Stimulated activated effector memory CD8-positive, alpha-beta T cell treated with anti-CD3 and anti-CD28 coated beads, Interleukin-12 subunit alpha, Interleukin-12 subunit beta, amount 100 ng/mL, for 72 hours (primary cell): Measurements from ENCODE around the gene MYBPC2.

Experiments
- ATAC-seq: fragments of 150-1000 bp; cut with Tn5 transposase; 2 replicates; pipeline ENCODE4 v1.10.0; 2021
- DNase-seq, 2 donors: peaks; one replicate each; pipeline ENCODE4 v3.0.0; 2021 to 2022; ENCODE audit warnings: low spot score in 2 of 2
- H3K27ac Mint-ChIP-seq: one replicate; pipeline ENCODE4 v1.8.0; 2022; ENCODE audit warnings: mild to moderate bottlenecking, mixed read lengths
- H3K36me3 Mint-ChIP-seq: one replicate; pipeline ENCODE4 v1.8.0; 2022; ENCODE audit warnings: mild to moderate bottlenecking, mixed read lengths
- H3K4me1 Mint-ChIP-seq: one replicate; pipeline ENCODE4 v1.8.0; 2022; ENCODE audit warnings: mixed read lengths
- H3K4me3 Mint-ChIP-seq: one replicate; pipeline ENCODE4 v1.8.0; 2022; ENCODE audit warnings: mild to moderate bottlenecking, mixed read lengths
- H3K9me3 Mint-ChIP-seq: one replicate; pipeline ENCODE4 v1.8.0; 2022; ENCODE audit warnings: mixed read lengths

The MYBPC2 gene

DNA sequence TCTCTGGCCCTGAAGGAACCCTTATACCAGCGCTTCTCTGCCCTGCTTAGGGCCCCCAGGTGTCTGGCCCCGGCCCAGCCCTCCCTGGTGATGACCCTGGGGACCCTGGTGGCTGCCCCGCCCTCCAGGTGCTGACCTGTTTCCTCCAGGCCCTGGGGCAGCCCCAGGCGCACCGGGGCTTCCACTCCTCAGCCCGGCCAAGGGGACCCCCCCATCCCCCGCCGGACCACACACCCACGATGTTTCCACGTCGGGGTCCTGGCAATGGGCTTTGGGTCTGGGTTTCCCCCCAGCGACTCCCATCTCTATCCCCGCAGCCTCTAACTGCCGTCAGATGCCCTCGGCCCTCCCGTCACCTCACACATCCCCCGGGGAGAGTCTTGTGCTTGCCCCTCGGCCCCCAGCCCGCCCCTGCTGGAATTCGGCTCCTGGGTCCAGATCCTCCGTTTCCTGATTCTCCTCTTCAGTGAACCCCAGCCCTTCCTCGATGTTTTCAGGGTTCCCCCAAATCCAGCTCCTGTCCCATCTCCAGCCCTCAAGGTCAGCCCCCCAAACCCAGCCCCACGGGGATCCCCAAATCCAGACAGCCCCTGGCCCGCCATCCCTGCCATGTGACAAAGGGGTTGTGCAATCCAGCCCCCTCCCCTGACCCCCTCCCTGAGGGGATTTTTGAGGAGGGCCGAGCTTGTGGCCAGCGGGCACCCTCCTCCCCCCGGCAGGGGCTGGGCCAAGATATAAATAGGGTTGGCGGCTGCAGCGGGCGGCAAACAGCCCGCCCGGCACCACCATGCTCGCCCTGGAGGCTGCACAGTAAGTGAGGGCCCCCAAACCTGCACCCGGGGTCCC, 14.3 kb upstream of the MYBPC2 start, which contains the start of gene SPIB:
Gene SPIB, plus strand, starts transcription at position 763 of the 846 bp plus-strand sequence. Its CDS starts 25 bp downstream, at position 788.
- ATAC-seq (peak; percentile 27), DNase-seq (no peak)
- Mint-ChIP-seq H3K36me3 (peaks cover 17% of the 10 kb centered on the region), H3K4me1 (peaks cover 26% of the 10 kb centered on the region), H3K4me3 (peak within 1 kb of the TSS; percentile 41), H3K27ac (peak within 1 kb of the TSS; percentile 35), H3K9me3 (no peaks in the 10 kb centered on the region)

DNA sequence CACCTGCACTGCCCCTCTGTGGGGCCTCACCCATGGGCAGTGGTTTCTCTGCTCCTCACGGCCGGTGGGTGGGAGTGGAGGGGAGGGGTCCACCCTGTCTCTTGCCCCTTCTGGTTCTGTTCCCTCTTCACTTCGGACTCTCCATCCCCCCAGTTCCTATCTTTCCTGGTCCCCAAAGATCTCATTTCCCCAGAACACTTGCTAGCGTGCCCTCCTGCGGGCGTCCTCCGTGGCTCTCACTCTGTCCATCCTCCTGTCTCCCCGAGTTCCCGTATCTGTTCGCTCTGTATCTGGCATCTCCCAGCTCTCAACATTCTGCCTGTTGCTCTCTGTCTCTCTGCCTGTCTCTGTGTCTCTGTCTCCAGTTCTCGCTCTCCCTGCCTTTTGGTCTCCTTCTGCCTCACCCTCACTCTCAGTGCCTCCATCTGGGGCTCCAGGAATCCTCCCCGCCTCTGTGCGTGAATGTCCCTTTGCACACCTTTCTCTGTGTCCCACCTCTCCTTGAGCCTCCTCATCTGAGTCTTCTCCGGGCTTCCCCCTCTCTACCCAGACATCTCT, 13.6 kb upstream of the MYBPC2 start:
- Mint-ChIP-seq H3K4me3 (peak overlapping the region; percentile 41), H3K36me3 (peaks cover 17% of the 10 kb centered on the region), H3K27ac (peak overlapping the region; percentile 35), H3K4me1 (peaks cover 26% of the 10 kb centered on the region), H3K9me3 (no peaks in the 10 kb centered on the region)
- ATAC-seq: no peak
- DNase-seq: no peak

DNA sequence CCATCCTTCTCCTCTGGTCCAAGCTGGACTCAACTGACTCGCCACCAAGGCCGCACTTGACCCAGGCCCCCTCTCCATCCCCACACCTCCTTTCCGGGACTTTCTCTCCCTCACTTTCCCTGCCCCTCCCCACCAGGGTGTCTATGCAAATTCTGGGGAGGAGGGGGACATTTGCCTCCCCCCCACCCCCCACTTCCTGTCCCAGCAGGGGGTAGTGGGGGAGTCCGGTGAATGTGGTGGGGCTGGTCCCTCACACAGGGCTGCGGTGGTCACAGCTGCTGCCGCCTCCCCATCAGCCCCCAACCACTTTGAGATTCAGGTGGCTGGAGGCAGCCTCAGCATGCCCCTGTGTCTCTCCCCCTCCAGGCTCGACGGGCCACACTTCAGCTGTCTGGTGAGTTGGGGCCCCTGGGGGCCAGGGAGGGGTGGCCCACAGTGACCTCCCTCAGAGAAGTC, 13.1 kb upstream of the MYBPC2 start:
- Mint-ChIP-seq H3K9me3 (no peaks in the 10 kb centered on the region), H3K36me3 (peaks cover 14% of the 10 kb centered on the region), H3K4me1 (peaks cover 24% of the 10 kb centered on the region), H3K4me3 (peak overlapping the region; percentile 41), H3K27ac (peak overlapping the region; percentile 35)
- DNase-seq: no peak
- ATAC-seq: no peak

DNA sequence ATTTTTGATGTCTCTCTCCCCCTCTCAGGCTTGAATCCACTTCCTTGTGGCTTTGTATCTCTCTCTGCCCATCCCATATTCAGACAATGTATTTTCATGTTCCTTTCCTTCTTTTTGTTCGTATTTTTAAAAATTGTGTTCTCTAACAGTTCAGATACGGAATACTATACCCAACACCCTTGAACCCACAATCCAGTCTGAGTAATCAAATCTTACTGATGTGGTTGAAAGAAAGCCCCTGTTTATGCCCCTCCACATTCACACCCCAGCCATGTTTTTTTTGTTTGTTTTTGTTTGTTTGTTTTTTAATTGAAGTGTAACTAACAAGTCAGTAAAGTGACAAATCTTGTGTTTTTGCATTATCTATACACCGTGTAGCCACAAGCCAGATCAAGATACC, 12.6 kb upstream of the MYBPC2 start:
- Mint-ChIP-seq H3K4me3 (peak overlapping the region; percentile 41), H3K27ac (peak overlapping the region; percentile 35), H3K9me3 (no peaks in the 10 kb centered on the region), H3K4me1 (peaks cover 18% of the 10 kb centered on the region), H3K36me3 (peaks cover 9% of the 10 kb centered on the region)
- no peak for DNase-seq
- no peak for ATAC-seq

DNA sequence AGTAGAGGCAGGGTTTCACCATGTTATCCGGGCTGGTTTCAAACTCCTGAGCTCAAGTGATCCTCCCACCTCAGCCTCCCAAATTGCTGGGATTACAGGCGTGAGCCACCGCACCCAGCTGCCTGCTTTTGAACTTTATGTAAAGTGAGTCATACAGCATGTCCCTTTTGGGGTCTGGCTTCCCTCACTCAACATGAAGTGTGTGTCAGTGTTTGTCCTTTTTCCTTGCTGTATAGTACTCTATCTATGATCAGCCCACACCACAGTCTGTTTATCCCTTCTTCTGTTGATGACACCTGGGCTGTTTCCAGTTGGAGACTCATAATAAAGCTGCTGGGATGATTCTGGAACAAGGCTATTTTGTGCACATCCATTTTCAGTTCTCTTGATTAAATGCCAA, 11.9 kb upstream of the MYBPC2 start:
- no peak overlapping the region for H3K27ac Mint-ChIP-seq
- ATAC-seq (no peak), DNase-seq (no peak)
- H3K4me1 Mint-ChIP-seq: peaks cover 18% of the 10 kb centered on the region
- H3K4me3 Mint-ChIP-seq: peak overlapping the region; percentile 41
- H3K9me3 Mint-ChIP-seq: no peaks in the 10 kb centered on the region
- H3K36me3 Mint-ChIP-seq: peaks cover 5% of the 10 kb centered on the region

DNA sequence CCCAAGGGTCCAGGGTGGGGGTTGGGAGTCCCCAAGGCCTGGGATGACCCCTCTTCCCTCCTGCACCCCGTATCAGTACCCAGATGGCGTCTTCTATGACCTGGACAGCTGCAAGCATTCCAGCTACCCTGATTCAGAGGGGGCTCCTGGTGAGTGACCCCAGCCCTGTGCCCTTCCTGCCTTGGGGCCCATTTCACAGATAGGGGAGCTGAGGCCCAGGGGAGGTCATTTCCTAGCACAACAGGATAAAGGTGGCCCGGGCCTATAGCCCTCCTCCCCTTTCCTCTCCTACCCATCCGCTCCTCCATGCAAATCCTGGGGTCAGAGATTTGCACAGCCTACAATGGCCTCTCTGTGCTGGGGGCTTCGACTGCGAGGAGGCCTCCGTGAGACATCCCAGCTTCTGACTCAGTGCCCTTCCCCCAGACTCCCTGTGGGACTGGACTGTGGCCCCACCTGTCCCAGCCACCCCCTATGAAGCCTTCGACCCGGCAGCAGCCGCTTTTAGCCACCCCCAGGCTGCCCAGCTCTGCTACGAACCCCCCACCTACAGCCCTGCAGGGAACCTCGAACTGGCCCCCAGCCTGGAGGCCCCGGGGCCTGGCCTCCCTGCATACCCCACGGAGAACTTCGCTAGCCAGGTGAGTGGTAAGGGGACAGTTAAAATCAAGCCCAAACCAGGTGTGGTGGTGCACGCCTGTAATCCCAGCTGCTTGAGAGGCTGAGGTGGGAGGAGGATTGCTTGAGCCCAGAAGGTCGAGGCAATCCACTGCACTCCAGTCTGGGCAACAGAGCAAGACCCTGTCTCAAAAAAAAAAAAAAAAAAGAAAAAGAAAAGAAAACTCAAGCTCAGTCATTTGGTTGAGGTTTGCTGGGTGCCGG, 10.1 kb upstream of the MYBPC2 start:
- H3K27ac Mint-ChIP-seq: peak overlapping the region; percentile 19
- ATAC-seq: no peak
- H3K36me3 Mint-ChIP-seq: no peaks in the 10 kb centered on the region
- H3K4me1 Mint-ChIP-seq: peaks cover 18% of the 10 kb centered on the region
- H3K4me3 Mint-ChIP-seq: no peak overlapping the region
- no peak for DNase-seq
- no peaks in the 10 kb centered on the region for H3K9me3 Mint-ChIP-seq

DNA sequence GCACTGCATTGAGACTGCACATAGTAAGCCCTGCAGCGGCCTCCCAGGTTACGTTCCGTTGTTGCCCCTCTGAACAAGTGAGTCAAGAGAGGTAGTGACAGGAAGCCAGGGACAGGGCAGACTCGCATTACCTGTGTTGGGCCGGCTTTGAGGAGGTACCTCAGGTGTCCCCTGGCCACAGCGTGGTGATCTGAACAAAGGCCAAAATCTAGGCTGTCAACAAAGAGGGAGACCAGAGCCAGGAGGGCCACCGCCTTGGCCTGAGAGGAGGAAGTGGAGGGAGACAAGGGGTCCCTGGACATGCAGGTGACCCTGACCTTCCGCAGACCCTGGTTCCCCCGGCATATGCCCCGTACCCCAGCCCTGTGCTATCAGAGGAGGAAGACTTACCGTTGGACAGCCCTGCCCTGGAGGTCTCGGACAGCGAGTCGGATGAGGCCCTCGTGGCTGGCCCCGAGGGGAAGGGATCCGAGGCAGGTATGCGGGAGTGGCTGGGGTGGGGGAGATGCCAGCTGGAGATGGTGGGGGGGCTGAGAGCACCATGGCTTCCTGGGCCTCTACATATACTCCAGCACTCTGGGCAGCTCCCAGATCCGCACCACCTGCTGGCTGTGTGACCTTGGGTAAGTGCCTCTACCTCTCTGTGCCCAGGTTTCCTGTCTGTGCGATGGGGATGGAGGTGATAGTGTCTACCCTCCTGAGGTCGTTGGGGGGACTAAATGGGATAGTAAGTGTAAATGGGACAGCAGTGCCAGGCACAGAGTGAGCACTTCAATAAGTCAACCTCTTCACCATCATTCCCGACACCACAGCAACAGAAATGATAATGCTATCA, 9.2 kb upstream of the MYBPC2 start:
- H3K9me3 Mint-ChIP-seq: no peaks in the 10 kb centered on the region
- no peak overlapping the region for H3K27ac Mint-ChIP-seq
- no peak for ATAC-seq
- H3K4me1 Mint-ChIP-seq: peaks cover 18% of the 10 kb centered on the region
- no peaks in the 10 kb centered on the region for H3K36me3 Mint-ChIP-seq
- no peak for DNase-seq
- no peak overlapping the region for H3K4me3 Mint-ChIP-seq

DNA sequence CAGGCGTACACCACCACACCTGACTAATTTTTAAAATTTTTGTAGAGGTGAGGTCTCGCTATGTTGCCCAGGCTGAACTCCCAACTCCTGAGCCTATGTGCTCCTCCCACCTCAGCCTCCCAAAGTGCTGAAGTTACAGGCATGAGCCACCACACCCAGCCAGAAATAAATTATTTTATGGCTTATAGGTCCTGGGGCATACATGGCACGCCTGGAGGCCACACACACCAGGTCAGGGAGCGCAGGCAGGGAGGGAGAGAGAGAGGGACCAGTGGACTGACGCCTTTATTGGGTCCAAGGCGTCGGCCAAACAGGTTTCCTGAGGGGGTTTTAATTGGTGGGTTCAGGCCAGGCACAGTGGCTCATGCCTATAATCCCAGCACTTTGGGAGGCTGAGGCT, 7.1 kb upstream of the MYBPC2 start:
- Mint-ChIP-seq H3K36me3 (no peaks in the 10 kb centered on the region), H3K27ac (no peak overlapping the region), H3K9me3 (no peaks in the 10 kb centered on the region), H3K4me1 (peaks cover 2% of the 10 kb centered on the region), H3K4me3 (no peak overlapping the region)
- ATAC-seq (no peak), DNase-seq (no peak)

DNA sequence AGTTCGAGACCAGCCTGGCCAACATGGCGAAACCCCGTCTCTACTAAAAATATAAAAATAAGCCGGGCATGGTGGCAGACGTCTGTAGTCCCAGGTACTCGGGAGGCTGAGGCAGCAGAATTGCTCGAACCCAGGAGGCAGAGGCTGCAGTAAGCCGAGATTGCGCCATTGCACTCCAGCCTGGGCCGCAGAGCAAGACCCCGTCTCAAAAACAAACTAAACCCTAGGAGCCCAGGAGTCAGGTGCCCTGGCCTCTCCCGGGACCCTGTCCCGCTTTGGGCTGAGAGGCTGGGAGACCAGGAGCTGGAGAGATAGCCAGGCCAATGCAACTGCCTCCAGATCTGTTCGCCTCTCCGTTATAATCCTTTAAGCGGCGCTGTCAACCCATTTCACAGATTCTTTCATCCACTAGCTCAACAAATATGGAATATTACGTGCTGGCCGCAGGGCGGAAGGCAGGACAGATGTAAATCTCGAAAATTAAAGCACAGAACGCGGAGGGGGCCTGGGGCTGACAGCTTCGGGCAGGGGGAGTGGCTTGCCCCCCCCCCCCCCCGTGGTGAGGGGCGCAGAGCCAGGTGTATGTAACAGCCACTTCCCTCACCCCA, 5.3 kb upstream of the MYBPC2 start:
- H3K4me3 Mint-ChIP-seq: no peak overlapping the region
- DNase-seq (no peak), ATAC-seq (no peak)
- peaks cover 15% of the 10 kb centered on the region for H3K4me1 Mint-ChIP-seq
- no peaks in the 10 kb centered on the region for H3K36me3 Mint-ChIP-seq
- H3K27ac Mint-ChIP-seq: no peak overlapping the region
- no peaks in the 10 kb centered on the region for H3K9me3 Mint-ChIP-seq

DNA sequence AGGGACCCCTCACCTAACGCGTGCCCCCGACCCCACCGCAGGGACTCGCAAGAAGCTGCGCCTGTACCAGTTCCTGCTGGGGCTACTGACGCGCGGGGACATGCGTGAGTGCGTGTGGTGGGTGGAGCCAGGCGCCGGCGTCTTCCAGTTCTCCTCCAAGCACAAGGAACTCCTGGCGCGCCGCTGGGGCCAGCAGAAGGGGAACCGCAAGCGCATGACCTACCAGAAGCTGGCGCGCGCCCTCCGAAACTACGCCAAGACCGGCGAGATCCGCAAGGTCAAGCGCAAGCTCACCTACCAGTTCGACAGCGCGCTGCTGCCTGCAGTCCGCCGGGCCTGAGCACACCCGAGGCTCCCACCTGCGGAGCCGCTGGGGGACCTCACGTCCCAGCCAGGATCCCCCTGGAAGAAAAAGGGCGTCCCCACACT, 4.7 kb upstream of the MYBPC2 start:
- no peak for ATAC-seq
- peaks cover 2% of the 10 kb centered on the region for H3K36me3 Mint-ChIP-seq
- no peak overlapping the region for H3K4me3 Mint-ChIP-seq
- no peak for DNase-seq
- H3K4me1 Mint-ChIP-seq: peaks cover 21% of the 10 kb centered on the region
- H3K9me3 Mint-ChIP-seq: no peaks in the 10 kb centered on the region
- H3K27ac Mint-ChIP-seq: no peak overlapping the region

DNA sequence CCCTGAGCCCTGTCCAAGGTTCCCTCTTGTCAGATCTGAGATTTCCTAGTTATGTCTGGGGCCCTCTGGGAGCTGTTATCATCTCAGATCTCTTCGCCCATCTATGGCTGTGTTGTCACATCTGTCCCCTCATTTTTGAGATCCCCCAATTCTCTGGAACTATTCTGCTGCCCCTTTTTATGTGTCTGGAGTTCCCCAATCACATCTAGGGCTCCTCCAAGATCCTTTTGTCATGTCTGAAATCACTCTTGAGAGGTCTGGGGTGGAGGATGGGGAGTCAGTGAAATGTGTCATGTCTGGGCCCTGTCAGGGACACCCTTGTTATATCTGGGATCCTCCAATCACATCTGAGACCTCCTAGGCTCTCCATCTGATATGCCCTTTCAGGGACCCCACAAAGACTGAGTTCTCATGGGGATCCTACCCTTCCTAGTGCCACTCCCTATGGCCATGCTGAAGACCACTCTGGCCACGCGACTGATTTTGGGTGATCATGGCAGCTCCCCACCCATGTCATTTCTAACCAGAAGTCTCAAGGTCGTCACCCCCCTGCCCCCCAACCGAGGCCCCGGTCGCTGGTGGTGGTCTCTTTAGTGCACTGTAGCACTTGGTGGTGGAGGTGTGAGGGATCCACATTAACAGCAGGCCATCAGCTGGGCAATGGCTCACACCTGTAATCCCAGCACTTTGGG, 3.8 kb upstream of the MYBPC2 start:
- no peak overlapping the region for H3K4me3 Mint-ChIP-seq
- no peak overlapping the region for H3K27ac Mint-ChIP-seq
- no peaks in the 10 kb centered on the region for H3K9me3 Mint-ChIP-seq
- H3K4me1 Mint-ChIP-seq: peaks cover 22% of the 10 kb centered on the region
- ATAC-seq (no peak), DNase-seq (no peak)
- peaks cover 4% of the 10 kb centered on the region for H3K36me3 Mint-ChIP-seq

DNA sequence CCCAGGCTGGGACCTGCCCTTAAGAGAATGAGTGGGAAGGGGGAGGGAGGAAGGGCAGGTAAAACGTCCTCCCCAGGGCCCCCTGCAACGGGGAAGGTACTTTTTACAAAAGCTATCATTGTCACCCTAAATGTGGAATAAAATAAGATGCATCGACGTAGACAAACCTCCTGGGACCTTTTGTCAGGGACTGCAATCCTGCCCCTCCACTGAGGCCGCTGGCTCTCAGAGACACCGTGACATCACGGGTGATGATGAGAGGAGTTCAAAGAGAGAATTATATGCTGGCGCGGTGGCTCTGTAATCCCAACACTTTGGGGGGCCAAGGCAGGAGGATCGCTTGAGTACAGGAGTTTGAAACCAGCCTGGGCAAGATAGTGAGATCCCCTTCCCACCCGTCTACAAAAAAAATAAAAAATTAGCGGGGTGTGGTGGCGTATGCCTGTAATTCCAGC, 1.8 kb upstream of the MYBPC2 start:
- H3K4me1 Mint-ChIP-seq: peaks cover 22% of the 10 kb centered on the region
- DNase-seq: no peak
- H3K9me3 Mint-ChIP-seq: no peaks in the 10 kb centered on the region
- peak overlapping the region; percentile 90 for H3K4me3 Mint-ChIP-seq
- H3K27ac Mint-ChIP-seq: peak overlapping the region; percentile 92
- H3K36me3 Mint-ChIP-seq: peaks cover 4% of the 10 kb centered on the region
- ATAC-seq: no peak

DNA sequence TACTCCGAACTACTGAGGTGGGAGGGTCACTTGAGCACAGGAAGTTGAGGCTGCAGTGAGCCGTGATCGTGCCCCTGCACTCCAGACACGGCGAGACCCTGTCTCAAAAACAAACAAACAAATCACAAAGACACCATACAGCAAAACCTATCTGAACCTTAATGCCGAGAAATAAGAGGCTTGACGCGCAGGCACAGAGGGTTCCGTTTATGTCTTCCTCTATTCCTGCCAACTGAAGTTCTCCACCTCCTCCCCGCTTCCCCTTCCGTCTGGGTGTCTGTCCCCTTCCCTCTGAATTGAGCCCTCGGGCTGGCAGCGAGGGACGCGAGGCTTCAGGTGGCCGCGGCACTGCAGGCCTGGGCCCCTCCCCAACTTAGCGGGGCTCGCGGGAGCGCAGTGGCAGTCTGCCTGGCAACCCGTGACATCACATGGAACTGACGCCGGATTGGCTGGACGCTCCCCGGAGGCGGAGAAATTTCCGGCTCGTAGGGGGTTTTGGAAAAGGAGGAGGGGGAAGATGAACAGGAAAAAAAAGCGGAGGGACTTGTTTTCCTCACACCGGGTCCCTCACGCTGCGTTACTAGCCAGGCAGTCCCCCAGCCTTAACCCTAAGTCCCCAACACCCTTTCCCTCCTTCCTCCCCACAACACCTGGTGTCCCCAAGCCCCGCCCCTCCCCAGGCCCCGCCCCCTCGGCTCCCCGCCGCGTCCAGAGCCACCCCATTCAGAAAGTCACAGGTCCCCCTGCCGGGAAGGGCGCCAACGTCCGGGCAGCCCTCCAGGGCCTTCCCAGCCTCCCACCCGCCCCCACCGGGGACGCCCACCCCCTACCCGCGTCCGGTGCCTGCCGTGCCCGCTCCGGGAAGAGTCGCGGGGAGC, 1.1 kb upstream of the MYBPC2 start:
- ATAC-seq (peak; percentile 91), DNase-seq (peak; percentile 95 to 98)
- no peaks in the 10 kb centered on the region for H3K9me3 Mint-ChIP-seq
- peaks cover 22% of the 10 kb centered on the region for H3K4me1 Mint-ChIP-seq
- H3K36me3 Mint-ChIP-seq: peaks cover 4% of the 10 kb centered on the region
- peak overlapping the region; percentile 92 for H3K27ac Mint-ChIP-seq
- peak overlapping the region; percentile 90 for H3K4me3 Mint-ChIP-seq
